HepG2 (cell line): ENCODE measurements around the gene CRYBA1. TPM values are rescaled to one million over a fixed set of nuclear protein-coding genes. Genes with fewer than 3 reads are reported as not detected.

Source experiments
- AGO1 ChIP-seq: fragments of 200-400 bp; formaldehyde crosslinking; IDR thresholded peaks from 2 replicates; pipeline ENCODE4 v1.6.1; 2017; ENCODE audit warnings: mild to moderate bottlenecking, low read depth, low read length, moderate library complexity; ENCODE audit not compliant: poor library complexity, severe bottlenecking
- ATRX ChIP-seq: sonication (generic); formaldehyde crosslinking; IDR thresholded peaks from 2 replicates; pipeline ENCODE4 v1.4.0; 2020; ENCODE audit warnings: missing genetic modification reagents, borderline replicate concordance
- GATA4 ChIP-seq: sonication (generic); IDR thresholded peaks from 2 replicates; pipeline ENCODE4 v1.6.1; 2016; ENCODE audit warnings: antibody characterized with exemption, low read depth, borderline replicate concordance
- JUND ChIP-seq: sonication (generic); formaldehyde crosslinking; IDR thresholded peaks from 2 replicates; pipeline ENCODE4 v1.8.0; 2022; ENCODE audit warnings: mild to moderate bottlenecking, missing genetic modification reagents
- PHF21A ChIP-seq: sonication (generic); formaldehyde crosslinking; IDR thresholded peaks from 2 replicates; pipeline ENCODE4 v1.5.0; 2020; ENCODE audit warnings: mild to moderate bottlenecking, missing genetic modification reagents
- POGZ ChIP-seq: sonication (generic); formaldehyde crosslinking; IDR thresholded peaks from 2 replicates; pipeline ENCODE4 v1.4.0; 2020; ENCODE audit warnings: mild to moderate bottlenecking, missing genetic modification reagents
- ZFYVE20 ChIP-seq: sonication (generic); formaldehyde crosslinking; IDR thresholded peaks from 2 replicates; pipeline ENCODE4 v1.8.0; 2023; ENCODE audit warnings: low read depth, mild to moderate bottlenecking, moderate library complexity, missing genetic modification reagents, borderline replicate concordance
- ZHX2 ChIP-seq, 2 experiments: sonication (generic) in 1 of 2; formaldehyde crosslinking in 1 of 2; IDR thresholded peaks; 2 replicates each; pipeline versions ENCODE4 v1.6.1 to v1.9.0; 2014 to 2022; ENCODE audit warnings: antibody characterized with exemption in 1 of 2, borderline replicate concordance in 1 of 2, inconsistent platforms in 1 of 2, low read depth in 1 of 2, missing genetic modification reagents in 1 of 2
- ZNF496 ChIP-seq: sonication (generic); formaldehyde crosslinking; IDR thresholded peaks from 2 replicates; pipeline ENCODE4 v1.8.1; 2023; ENCODE audit warnings: mild to moderate bottlenecking, moderate library complexity, missing genetic modification reagents; ENCODE audit not compliant: insufficient replicate concordance
- polyA plus RNA-seq, 8 experiments: library from polyadenylated mRNA; depleted of rRNA in 3 of 8; stranded (reverse) in 7 of 8; unstranded in 1 of 8; fragments of >200 nt; fragmentation: Illumina TruSeq in 4 of 8; extraction: Trizol in 4 of 8; gene quantifications; 2 replicates each; pipeline versions ENCODE4 v1.2.1 to v1.2.3, GENCODE V29; 2011 to 2016; ENCODE audit warnings: low read depth in 4 of 8, missing spikeins in 1 of 8, mixed read lengths in 1 of 8; ENCODE audit not compliant: insufficient read depth in 1 of 8
- total RNA-seq, 5 experiments: library from RNA; depleted of rRNA; stranded (reverse); fragments of >200 nt; fragmentation: Illumina TruSeq; extraction: Trizol; gene quantifications; 2 replicates each; pipeline ENCODE4 v1.2.3, GENCODE V29; 2016; ENCODE audit warnings: low read depth in 1 of 5
- TF ChIP-seq, protein P1 (sequence below): sonication (generic); formaldehyde crosslinking; IDR thresholded peaks from 2 replicates; pipeline ENCODE4 v1.4.0; 2020; ENCODE audit warnings: missing genetic modification reagents, borderline replicate concordance
- TF ChIP-seq, protein P2 (sequence below): sonication (generic); formaldehyde crosslinking; IDR thresholded peaks from 2 replicates; pipeline ENCODE4 v1.8.0; 2022; ENCODE audit warnings: missing genetic modification reagents, mild to moderate bottlenecking, inconsistent platforms, borderline replicate concordance
- TF ChIP-seq, protein P3 (sequence below): sonication (generic); formaldehyde crosslinking; IDR thresholded peaks from 2 replicates; pipeline ENCODE4 v1.4.0; 2020; ENCODE audit warnings: mild to moderate bottlenecking, missing genetic modification reagents
- TF ChIP-seq, protein P4 (sequence below): sonication (generic); formaldehyde crosslinking; IDR thresholded peaks from 2 replicates; pipeline ENCODE4 v1.5.1; 2020; ENCODE audit warnings: missing genetic modification reagents, mild to moderate bottlenecking, borderline replicate concordance

Gene CRYBA1
- total and polyA plus RNA-seq, 2 of the 13 experiments (the other 11 are each of a cell fraction or from before 2014, with no cell fraction given), result not detected

GRCh38 chr17:29292992-29293889 is 46.6 kb downstream of the CRYBA1 start (continued):
- TF ChIP-seq ZNF496 (no peak), POGZ (CRISPR knock-in tag) (no peak), GATA4 (no peak), ZFYVE20 (no peak), ZHX2 (IDR thresholded peaks at IDR 0.05; ENCODE audit: low read depth) (peak; percentile 63), ZHX2 (CRISPR knock-in tag; IDR thresholded peaks at IDR 0.05; ENCODE audit: borderline replicate concordance) (no peak), PHF21A (CRISPR knock-in tag) (peak; percentile 26; the same call in 1 of the 2 replicates), ATRX (CRISPR knock-in tag) (no peak), AGO1 (peak; percentile 98), JUND (CRISPR knock-in tag) (no peak)
- TF ChIP-seq, protein P1, sequence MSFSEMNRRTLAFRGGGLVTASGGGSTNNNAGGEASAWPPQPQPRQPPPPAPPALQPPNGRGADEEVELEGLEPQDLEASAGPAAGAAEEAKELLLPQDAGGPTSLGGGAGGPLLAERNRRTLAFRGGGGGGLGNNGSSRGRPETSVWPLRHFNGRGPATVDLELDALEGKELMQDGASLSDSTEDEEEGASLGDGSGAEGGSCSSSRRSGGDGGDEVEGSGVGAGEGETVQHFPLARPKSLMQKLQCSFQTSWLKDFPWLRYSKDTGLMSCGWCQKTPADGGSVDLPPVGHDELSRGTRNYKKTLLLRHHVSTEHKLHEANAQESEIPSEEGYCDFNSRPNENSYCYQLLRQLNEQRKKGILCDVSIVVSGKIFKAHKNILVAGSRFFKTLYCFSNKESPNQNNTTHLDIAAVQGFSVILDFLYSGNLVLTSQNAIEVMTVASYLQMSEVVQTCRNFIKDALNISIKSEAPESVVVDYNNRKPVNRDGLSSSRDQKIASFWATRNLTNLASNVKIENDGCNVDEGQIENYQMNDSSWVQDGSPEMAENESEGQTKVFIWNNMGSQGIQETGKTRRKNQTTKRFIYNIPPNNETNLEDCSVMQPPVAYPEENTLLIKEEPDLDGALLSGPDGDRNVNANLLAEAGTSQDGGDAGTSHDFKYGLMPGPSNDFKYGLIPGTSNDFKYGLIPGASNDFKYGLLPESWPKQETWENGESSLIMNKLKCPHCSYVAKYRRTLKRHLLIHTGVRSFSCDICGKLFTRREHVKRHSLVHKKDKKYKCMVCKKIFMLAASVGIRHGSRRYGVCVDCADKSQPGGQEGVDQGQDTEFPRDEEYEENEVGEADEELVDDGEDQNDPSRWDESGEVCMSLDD (CRISPR knock-in tag), result peak; percentile 54; the same call in 1 of the 2 replicates
- TF ChIP-seq, protein P2, sequence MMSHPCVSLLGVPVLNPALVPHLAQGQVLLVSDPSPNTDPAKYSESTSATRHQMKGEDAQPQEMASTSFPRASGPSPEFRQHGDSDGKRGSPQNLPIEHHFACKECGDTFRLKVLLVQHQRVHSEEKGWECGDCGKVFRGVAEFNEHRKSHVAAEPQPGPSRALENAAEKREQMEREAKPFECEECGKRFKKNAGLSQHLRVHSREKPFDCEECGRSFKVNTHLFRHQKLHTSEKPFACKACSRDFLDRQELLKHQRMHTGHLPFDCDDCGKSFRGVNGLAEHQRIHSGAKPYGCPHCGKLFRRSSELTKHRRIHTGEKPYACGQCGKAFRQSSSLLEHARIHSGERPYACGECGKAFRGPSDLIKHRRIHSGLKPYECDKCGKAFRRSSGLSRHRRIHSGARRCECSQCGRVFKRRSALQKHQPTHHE, result 0 out of 2 replicates have a peak, but pooled peaks have one; percentile 50
- TF ChIP-seq, protein P3, sequence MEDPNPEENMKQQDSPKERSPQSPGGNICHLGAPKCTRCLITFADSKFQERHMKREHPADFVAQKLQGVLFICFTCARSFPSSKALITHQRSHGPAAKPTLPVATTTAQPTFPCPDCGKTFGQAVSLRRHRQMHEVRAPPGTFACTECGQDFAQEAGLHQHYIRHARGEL, result no peak
- TF ChIP-seq, protein P4, sequence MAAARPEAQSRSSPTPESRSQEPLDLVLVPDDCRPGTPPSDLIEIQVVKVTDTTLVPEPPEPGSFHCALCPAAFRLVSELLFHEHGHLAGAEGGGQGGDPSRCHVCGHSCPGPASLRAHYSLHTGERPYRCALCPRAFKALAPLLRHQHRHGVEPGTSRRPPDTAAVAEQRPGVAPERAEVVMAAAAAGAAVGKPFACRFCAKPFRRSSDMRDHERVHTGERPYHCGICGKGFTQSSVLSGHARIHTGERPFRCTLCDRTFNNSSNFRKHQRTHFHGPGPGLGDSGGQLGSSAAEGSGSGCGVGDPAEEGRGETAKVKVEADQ (CRISPR knock-in tag), result no peak
